ENCODE data around the gene DGKB. TPM values are rescaled to one million over a fixed set of nuclear protein-coding genes. Genes with fewer than 3 reads are reported as not detected.

Gene DGKB
- total and polyA plus RNA-seq, 2 donors from 2014 or later: 0.26 to 1.5 TPM

DNA sequence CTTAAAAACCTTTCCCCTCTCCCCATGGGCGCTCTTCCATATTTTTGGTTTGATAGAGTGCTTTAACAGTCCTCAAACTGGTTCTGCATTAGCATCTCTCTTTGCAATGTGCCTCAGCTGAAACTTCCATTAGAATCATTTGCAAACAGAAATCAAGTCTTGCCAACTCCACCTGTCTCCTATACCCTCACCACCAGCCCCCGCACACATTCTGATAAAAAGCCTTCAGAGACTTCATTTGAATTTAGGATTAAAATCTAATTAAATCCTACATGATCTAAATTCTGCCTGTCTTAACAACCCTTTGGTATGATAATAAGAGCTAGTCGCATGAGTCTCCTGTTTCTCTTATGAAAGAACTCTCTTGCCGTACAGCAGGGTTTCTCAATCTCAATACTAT, 528.2 kb downstream of the DGKB start:
- Histone ChIP-seq H3K27me3 (ENCODE audit: control insufficient read depth, insufficient read depth, low read length) (no peaks in the 10 kb centered on the region), H3K4me3 (ENCODE audit: low read length in 3 of 3) (no peak overlapping the region), H3K9ac (ENCODE audit: low read length in 3 of 3) (no peak overlapping the region), H3K9me3 (ENCODE audit: control insufficient read depth in 2 of 3, insufficient read depth in 1 of 3, low read length in 3 of 3) (no peaks in the 10 kb centered on the region), H3K27ac (ENCODE audit: low read depth in 2 of 2, low read length in 2 of 2) (no peak overlapping the region), H3K36me3 (ENCODE audit: control insufficient read depth in 2 of 3, insufficient read depth in 3 of 3, low read length in 3 of 3) (no peaks in the 10 kb centered on the region), H3K4me1 (ENCODE audit: control insufficient read depth in 2 of 3, insufficient read depth in 2 of 3, low read depth in 1 of 3, low read length in 3 of 3) (no peaks in the 10 kb centered on the region)
- FAIRE-seq: no peak
- no peak for DNase-seq
- TF ChIP-seq, protein P1, sequence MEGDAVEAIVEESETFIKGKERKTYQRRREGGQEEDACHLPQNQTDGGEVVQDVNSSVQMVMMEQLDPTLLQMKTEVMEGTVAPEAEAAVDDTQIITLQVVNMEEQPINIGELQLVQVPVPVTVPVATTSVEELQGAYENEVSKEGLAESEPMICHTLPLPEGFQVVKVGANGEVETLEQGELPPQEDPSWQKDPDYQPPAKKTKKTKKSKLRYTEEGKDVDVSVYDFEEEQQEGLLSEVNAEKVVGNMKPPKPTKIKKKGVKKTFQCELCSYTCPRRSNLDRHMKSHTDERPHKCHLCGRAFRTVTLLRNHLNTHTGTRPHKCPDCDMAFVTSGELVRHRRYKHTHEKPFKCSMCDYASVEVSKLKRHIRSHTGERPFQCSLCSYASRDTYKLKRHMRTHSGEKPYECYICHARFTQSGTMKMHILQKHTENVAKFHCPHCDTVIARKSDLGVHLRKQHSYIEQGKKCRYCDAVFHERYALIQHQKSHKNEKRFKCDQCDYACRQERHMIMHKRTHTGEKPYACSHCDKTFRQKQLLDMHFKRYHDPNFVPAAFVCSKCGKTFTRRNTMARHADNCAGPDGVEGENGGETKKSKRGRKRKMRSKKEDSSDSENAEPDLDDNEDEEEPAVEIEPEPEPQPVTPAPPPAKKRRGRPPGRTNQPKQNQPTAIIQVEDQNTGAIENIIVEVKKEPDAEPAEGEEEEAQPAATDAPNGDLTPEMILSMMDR (IDR thresholded peaks at IDR 0.05; ENCODE audit: borderline replicate concordance, extremely low read depth, insufficient read depth): no peak
- intact Hi-C loops (cut with DNase I): no loop called here

DNA sequence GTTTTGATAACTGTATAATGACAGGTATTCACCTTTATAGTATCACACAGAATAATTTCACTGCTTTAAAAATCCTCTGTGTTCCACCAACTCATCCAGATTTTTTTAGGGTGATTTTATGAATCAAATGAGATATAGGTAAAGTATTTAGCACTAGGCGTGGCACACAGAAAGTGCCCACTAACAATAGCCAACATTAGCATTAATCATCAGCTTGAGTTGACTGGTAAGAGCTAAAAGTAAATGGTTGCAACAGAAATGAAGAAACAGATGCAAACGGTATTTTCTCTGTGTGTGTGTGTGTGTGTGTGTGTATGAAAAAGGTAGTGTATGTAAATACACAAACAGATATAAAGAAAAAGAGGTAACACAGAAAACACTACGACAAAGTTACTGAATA, 534.3 kb downstream of the DGKB start:
- Histone ChIP-seq H3K9me3 (ENCODE audit: control insufficient read depth in 2 of 3, insufficient read depth in 1 of 3, low read length in 3 of 3) (no peaks in the 10 kb centered on the region), H3K36me3 (ENCODE audit: control insufficient read depth in 2 of 3, insufficient read depth in 3 of 3, low read length in 3 of 3) (no peaks in the 10 kb centered on the region), H3K9ac (ENCODE audit: low read length in 3 of 3) (no peak overlapping the region), H3K27me3 (ENCODE audit: control insufficient read depth, insufficient read depth, low read length) (no peaks in the 10 kb centered on the region), H3K4me3 (ENCODE audit: low read length in 3 of 3) (no peak overlapping the region), H3K4me1 (ENCODE audit: control insufficient read depth in 2 of 3, insufficient read depth in 2 of 3, low read depth in 1 of 3, low read length in 3 of 3) (no peaks in the 10 kb centered on the region), H3K27ac (ENCODE audit: low read depth in 2 of 2, low read length in 2 of 2) (no peak overlapping the region)
- DNase-seq (no peak), FAIRE-seq (no peak)
- intact Hi-C loops (cut with DNase I): no loop called here
- TF ChIP-seq, protein P1 (IDR thresholded peaks at IDR 0.05; ENCODE audit: borderline replicate concordance, extremely low read depth, insufficient read depth): no peak

DNA sequence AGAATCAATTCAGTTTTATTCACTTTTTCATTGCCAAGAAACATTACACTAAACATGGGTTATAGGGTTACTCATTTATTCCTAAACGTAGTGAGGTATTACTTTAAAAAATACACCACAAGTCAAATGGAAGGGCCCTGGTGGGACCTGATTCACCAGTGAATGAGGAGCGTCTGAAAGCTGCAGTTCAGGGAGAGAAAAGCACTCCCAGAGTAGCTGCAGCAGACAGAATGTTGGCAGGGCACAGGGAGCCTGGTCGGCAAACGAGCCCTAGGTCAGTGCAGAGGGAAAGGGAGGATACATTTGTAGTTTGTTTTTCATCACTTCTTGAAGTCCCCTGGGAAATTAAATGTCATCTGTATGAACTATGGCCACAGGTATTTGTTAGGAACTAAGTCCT, 551.4 kb downstream of the DGKB start:
- TF ChIP-seq, protein P1 (IDR thresholded peaks at IDR 0.05; ENCODE audit: borderline replicate concordance, extremely low read depth, insufficient read depth): no peak
- no peak overlapping the region for H3K9ac ChIP-seq (ENCODE audit: low read length in 3 of 3)
- no peaks in the 10 kb centered on the region for H3K4me1 ChIP-seq (ENCODE audit: control insufficient read depth in 2 of 3, insufficient read depth in 2 of 3, low read depth in 1 of 3, low read length in 3 of 3)
- no peaks in the 10 kb centered on the region for H3K9me3 ChIP-seq (ENCODE audit: control insufficient read depth in 2 of 3, insufficient read depth in 1 of 3, low read length in 3 of 3)
- H3K4me3 ChIP-seq (ENCODE audit: low read length in 3 of 3): no peak overlapping the region
- FAIRE-seq (no peak), DNase-seq (peak in 3 of 5 donors; percentile 22 to 43 (median 32))
- intact Hi-C loops (cut with DNase I): no loop called here
- H3K36me3 ChIP-seq (ENCODE audit: control insufficient read depth in 2 of 3, insufficient read depth in 3 of 3, low read length in 3 of 3): no peaks in the 10 kb centered on the region
- H3K27me3 ChIP-seq (ENCODE audit: control insufficient read depth, insufficient read depth, low read length): no peaks in the 10 kb centered on the region
- H3K27ac ChIP-seq (ENCODE audit: low read depth in 2 of 2, low read length in 2 of 2): no peak overlapping the region

DNA sequence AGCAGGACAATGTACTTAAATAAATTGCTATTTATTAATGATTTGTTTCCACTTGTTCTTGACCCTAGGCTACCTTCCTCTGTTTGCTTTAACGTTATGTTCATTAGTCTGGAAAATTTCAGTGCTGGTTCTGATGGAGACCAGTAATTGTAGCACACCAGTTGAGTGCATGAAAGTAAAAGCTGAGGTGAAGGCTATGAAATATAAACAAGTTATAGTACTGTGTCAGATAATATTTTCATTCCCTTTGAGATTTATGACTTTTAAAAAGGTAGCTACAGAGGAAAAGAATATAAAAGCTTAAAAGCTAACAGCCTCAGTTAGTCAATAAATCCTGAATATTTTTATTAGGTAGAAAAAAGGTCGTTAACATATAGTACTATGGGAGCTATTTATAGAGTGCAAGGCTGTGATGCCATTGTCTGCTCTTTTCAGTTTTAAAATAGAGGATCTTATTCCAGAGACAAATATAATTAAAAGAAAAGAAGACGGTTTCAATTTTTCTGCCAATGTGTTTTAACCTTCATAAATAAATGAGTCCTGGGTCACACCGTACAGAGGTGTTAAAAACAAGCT, 561.3 kb downstream of the DGKB start:
- Histone ChIP-seq H3K9me3 (ENCODE audit: control insufficient read depth in 2 of 3, insufficient read depth in 1 of 3, low read length in 3 of 3) (no peaks in the 10 kb centered on the region), H3K4me1 (ENCODE audit: control insufficient read depth in 2 of 3, insufficient read depth in 2 of 3, low read depth in 1 of 3, low read length in 3 of 3) (no peaks in the 10 kb centered on the region), H3K4me3 (ENCODE audit: low read length in 3 of 3) (no peak overlapping the region), H3K36me3 (ENCODE audit: control insufficient read depth in 2 of 3, insufficient read depth in 3 of 3, low read length in 3 of 3) (no peaks in the 10 kb centered on the region), H3K9ac (ENCODE audit: low read length in 3 of 3) (no peak overlapping the region), H3K27ac (ENCODE audit: low read depth in 2 of 2, low read length in 2 of 2) (no peak overlapping the region), H3K27me3 (ENCODE audit: control insufficient read depth, insufficient read depth, low read length) (no peaks in the 10 kb centered on the region)
- intact Hi-C loops (cut with DNase I): no loop called here
- TF ChIP-seq, protein P1 (IDR thresholded peaks at IDR 0.05; ENCODE audit: borderline replicate concordance, extremely low read depth, insufficient read depth): no peak
- DNase-seq: no peak
- no peak for FAIRE-seq

All from kidney (tissue), 14 donors.